PFSK-1 (cell line): ENCODE results near the gene CUEDC2.

Experiments
- FOXP2 ChIP-seq: optimal IDR thresholded peaks from 2 replicates; pipeline ENCODE3; 2011; ENCODE audit warnings: borderline replicate concordance, control low read depth, inconsistent platforms; ENCODE audit not compliant: insufficient read depth; ENCODE audit errors: extremely low read length, extremely low read depth
- POLR2AphosphoS5 ChIP-seq: IDR thresholded peaks from 2 replicates; pipeline ENCODE4 v1.6.1; 2012; ENCODE audit warnings: low read depth, mild to moderate bottlenecking, control low read depth, low read length, moderate library complexity
- SIN3A ChIP-seq: IDR thresholded peaks from 2 replicates; pipeline ENCODE4 v1.6.1; 2012; ENCODE audit warnings: mild to moderate bottlenecking, low read length, moderate library complexity, borderline replicate concordance; ENCODE audit not compliant: insufficient read depth
- TAF1 ChIP-seq: IDR thresholded peaks from 2 replicates; pipeline ENCODE4 v1.6.1; 2012; ENCODE audit warnings: low read length, control low read depth, borderline replicate concordance; ENCODE audit not compliant: insufficient read depth
- TF ChIP-seq, protein P1 (sequence below), 2 experiments: IDR thresholded peaks; 2 replicates each; pipeline versions ENCODE4 v1.6.1 to v1.8.0; 2011 to 2012; ENCODE audit warnings: low read depth in 2 of 2, low read length in 2 of 2, control low read depth in 1 of 2, inconsistent platforms in 1 of 2, mild to moderate bottlenecking in 1 of 2, moderate library complexity in 1 of 2; ENCODE audit not compliant: insufficient read depth in 1 of 2

The CUEDC2 gene

DNA sequence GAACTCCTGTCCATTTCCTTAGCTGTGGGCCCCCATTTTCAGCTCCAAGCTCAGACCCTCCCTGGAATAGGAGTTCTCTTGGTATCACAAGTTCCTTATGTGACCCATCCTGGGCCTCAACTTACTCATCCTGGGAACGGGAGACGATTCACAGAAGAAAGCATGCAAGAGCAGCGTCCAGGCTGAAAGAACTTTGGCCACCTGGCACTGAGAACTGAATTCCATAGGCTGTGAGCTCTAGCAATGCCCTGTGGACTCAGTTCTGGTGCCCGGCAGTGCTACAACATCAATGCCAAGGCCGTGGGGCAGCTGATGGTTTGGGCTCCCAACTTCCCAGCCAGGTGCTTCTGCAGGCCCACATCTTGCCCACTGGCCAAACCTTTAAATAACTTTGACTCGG is 3.9 kb upstream of the CUEDC2 start:
- TF ChIP-seq, protein P1, sequence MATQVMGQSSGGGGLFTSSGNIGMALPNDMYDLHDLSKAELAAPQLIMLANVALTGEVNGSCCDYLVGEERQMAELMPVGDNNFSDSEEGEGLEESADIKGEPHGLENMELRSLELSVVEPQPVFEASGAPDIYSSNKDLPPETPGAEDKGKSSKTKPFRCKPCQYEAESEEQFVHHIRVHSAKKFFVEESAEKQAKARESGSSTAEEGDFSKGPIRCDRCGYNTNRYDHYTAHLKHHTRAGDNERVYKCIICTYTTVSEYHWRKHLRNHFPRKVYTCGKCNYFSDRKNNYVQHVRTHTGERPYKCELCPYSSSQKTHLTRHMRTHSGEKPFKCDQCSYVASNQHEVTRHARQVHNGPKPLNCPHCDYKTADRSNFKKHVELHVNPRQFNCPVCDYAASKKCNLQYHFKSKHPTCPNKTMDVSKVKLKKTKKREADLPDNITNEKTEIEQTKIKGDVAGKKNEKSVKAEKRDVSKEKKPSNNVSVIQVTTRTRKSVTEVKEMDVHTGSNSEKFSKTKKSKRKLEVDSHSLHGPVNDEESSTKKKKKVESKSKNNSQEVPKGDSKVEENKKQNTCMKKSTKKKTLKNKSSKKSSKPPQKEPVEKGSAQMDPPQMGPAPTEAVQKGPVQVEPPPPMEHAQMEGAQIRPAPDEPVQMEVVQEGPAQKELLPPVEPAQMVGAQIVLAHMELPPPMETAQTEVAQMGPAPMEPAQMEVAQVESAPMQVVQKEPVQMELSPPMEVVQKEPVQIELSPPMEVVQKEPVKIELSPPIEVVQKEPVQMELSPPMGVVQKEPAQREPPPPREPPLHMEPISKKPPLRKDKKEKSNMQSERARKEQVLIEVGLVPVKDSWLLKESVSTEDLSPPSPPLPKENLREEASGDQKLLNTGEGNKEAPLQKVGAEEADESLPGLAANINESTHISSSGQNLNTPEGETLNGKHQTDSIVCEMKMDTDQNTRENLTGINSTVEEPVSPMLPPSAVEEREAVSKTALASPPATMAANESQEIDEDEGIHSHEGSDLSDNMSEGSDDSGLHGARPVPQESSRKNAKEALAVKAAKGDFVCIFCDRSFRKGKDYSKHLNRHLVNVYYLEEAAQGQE (IDR thresholded peaks at IDR 0.05; ENCODE audit: insufficient read depth in 1 of 2, low read depth in 2 of 2, low read length in 2 of 2) = no peak
- TF ChIP-seq TAF1 (no peak), SIN3A (no peak), POLR2AphosphoS5 (no peak), FOXP2 (no peak)

DNA sequence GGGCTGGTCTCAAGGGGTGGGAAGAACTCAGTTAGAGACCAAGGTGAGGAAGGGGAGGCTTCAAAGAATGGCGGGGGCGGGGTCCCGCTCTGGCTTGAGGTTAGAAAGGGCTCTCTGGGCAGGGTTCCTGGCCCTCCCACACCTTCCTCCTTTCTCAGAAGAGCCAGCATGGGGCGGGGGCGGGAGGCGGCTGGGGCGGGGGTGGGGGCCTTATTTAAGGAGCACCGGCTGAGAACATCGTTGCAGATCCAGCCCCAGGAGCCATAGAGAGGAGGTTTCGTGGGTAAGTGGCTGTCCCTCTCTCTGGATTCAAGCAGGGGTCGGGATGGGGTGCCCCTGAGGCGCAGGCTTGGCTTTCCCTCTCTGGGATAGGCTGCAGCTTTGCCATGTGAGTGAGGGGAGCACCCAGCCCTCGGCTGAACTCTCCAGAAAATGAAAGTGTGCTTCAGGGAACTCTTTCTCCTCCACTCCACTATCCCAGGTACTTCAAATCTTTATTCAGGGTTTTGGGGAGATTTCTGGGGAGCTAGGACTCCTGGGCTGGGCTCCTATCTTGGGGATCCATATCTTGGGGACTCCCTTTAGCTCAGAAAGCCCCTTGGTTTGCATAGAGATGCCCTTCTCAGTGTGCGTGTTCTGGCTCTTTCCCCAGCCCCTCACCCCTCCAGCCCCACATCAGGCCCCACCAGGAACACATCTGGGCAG is 3.3 kb upstream of the CUEDC2 start:
- TF ChIP-seq, protein P1 (IDR thresholded peaks at IDR 0.05; ENCODE audit: insufficient read depth in 1 of 2, low read depth in 2 of 2, low read length in 2 of 2) = no peak
- no peak for TF ChIP-seq TAF1
- no peak for TF ChIP-seq POLR2AphosphoS5
- TF ChIP-seq SIN3A = no peak
- TF ChIP-seq FOXP2 = no peak

DNA sequence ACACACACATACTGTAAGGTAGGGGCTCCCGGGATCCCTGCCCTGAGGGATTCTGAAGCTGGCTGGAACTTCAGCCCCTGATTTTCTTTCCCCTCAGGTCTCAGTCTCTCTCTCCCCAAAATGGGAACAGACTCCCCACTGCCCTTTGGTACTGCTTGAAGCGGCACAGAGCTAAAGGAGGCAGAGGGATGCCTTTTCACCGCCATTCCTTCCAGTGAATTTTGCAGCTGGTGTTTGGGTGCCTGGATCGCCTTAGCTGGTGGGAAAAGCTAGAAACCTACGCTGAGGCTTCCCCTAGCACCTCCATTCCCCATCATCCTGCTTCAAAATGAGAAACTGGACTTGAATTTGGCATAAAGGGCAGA is 2.7 kb upstream of the CUEDC2 start:
- no peak for TF ChIP-seq FOXP2
- no peak for TF ChIP-seq SIN3A
- no peak for TF ChIP-seq POLR2AphosphoS5
- TF ChIP-seq, protein P1 (IDR thresholded peaks at IDR 0.05; ENCODE audit: insufficient read depth in 1 of 2, low read depth in 2 of 2, low read length in 2 of 2) = no peak
- no peak for TF ChIP-seq TAF1

DNA sequence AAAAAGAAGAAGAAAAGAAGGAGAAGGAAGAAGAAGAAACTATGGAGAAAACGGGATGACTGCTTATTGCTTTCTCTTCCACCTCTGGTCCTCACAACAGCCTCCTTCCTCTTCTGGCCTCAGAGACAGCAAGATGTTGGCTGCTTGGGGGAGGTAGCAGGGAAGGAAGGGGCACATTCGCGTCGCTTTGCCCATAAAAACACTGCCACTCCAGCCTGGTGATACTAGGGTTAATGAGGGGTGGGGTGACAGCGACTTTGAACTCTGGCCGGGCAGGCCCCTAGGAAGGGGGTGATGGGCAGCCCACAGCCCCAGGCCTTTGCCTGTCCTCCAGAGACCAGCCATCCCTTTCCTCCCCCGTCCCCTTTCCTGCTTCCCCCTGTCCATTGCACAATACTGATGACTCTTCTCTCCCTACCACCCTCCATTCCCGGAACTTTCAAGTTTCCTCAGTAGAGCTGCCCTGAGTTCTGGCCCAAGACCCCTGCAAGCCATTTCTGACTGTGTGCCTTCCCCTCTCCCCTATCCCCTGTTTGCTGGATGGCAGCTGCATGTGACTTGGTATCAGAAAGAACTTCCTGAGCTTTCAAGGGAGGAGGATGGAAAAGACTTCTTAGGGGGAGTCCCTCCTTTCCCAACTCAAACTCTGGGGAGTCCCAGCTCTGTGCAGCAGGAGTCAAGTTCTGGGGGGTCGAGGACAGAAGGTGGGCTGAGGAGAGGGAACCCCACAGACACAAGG is 2.2 kb upstream of the CUEDC2 start:
- TF ChIP-seq POLR2AphosphoS5 (no peak), FOXP2 (no peak), SIN3A (no peak), TAF1 (no peak)
- TF ChIP-seq, protein P1 (IDR thresholded peaks at IDR 0.05; ENCODE audit: insufficient read depth in 1 of 2, low read depth in 2 of 2, low read length in 2 of 2) = no peak
